ENCODE results near the gene KRT13. TPM values are rescaled to one million over a fixed set of nuclear protein-coding genes. Genes with fewer than 3 reads are reported as not detected.

The KRT13 gene
- total and polyA plus RNA-seq, 2 of the 4 experiments (the other 2 are of a cell fraction), result 0.18 to 0.56 TPM

GRCh38 chr17:41542357-41542756 is 36.9 kb upstream of the KRT13 start:
- Histone ChIP-seq H2BK120ac (ENCODE audit: low read depth, low read length) (no peak overlapping the region), H3K9me3 (ENCODE audit: control insufficient read depth, insufficient read depth, low read length) (peaks cover 4% of the 10 kb centered on the region), H3K9ac (ENCODE audit: low read depth, low read length) (no peak overlapping the region), H3K36me3 (ENCODE audit: control insufficient read depth, insufficient read depth, low read length) (no peaks in the 10 kb centered on the region), H2BK20ac (ENCODE audit: low read depth, low read length) (no peak overlapping the region), H3K18ac (ENCODE audit: low read depth, low read length) (no peak overlapping the region), H3K56ac (ENCODE audit: extremely low read depth, insufficient read depth, low read length) (no peak overlapping the region), H4K5ac (ENCODE audit: low read depth, low read length) (no peak overlapping the region), H3K4me1 (ENCODE audit: control insufficient read depth, insufficient read depth, low read length) (peaks cover 20% of the 10 kb centered on the region), H3K23ac (ENCODE audit: low read depth, low read length) (no peak overlapping the region), H3K4me2 (ENCODE audit: low read depth, low read length) (no peak overlapping the region), H4K20me1 (ENCODE audit: insufficient read depth, low read length) (no peaks in the 10 kb centered on the region), H3K4ac (ENCODE audit: low read depth, low read length) (no peak overlapping the region), H3K9me1 (ENCODE audit: insufficient read depth, low read length) (peaks cover 11% of the 10 kb centered on the region), H2AK5ac (ENCODE audit: low read depth, low read length) (no peak overlapping the region), H2AK9ac (replicated peaks; ENCODE audit: low read depth, low read length, poor library complexity) (no peak overlapping the region), H3K79me1 (ENCODE audit: low read depth in 1 of 2, low read length in 2 of 2) (no peaks in the 10 kb centered on the region), H3K27me3 (ENCODE audit: control insufficient read depth, insufficient read depth, low read length) (no peaks in the 10 kb centered on the region), H2AFZ (replicated peaks; ENCODE audit: low read length, poor library complexity) (no peak overlapping the region), H3K4me3 (ENCODE audit: insufficient read depth, low read depth, low read length) (no peak overlapping the region), H3K14ac (replicated peaks; ENCODE audit: low read depth, low read length) (no peak overlapping the region), H3K27ac (ENCODE audit: insufficient read depth, low read length) (no peak overlapping the region), H4K91ac (ENCODE audit: insufficient read depth, low read depth, low read length) (no peak overlapping the region), H2BK5ac (ENCODE audit: low read depth, low read length, poor library complexity, severe bottlenecking) (no peak overlapping the region), H4K8ac (ENCODE audit: low read depth in 2 of 2, low read length in 2 of 2) (no peak overlapping the region), H2BK15ac (ENCODE audit: low read depth, low read length) (no peak overlapping the region)
- DNase-seq (no peak), ATAC-seq (ENCODE audit: low read depth) (no peak)
- POLR2A ChIA-PET (ENCODE audit: unreplicated experiment), result no interaction called here
- no TSS peak for BruUV-seq (replicated peaks)
- dilution Hi-C loops (cut with HindIII; ENCODE audit: low sequenced_read_pairs, unreplicated experiment) (no loop called here), intact Hi-C loops (cut with micrococcal nuclease) (loop anchor here (1.0 kb wide), 1 partner anchor 38 kb away; no protein-coding TSS in a partner anchor), in situ Hi-C loops (cut with MboI; ENCODE audit: low sequenced_read_pairs) (no loop called here)
- no CpG with 5 or more reads among the region's 2 CpGs for WGBS, 2 experiments (ENCODE audit: extremely low coverage in 2 of 2, insufficient read length in 1 of 2)
- TF ChIP-seq RAD21 (IDR thresholded peaks at IDR 0.05; ENCODE audit: low read length) (no peak), POLR2A (IDR thresholded peaks at IDR 0.05; ENCODE audit: low read depth, low read length) (no peak), SMC3 (IDR thresholded peaks at IDR 0.05; ENCODE audit: low read depth, low read length) (no peak)
- CTCF ChIA-PET, result interaction anchor here (1.2 kb wide), 1 partner anchor 121 kb away, joined by 4 read pairs; no protein-coding TSS in a partner anchor

All from IMR-90 (cell line).